Thoracic aorta (tissue), 2 donors: ENCODE measurements around the gene HOXA5. TPM values are rescaled to one million over a fixed set of nuclear protein-coding genes. Genes with fewer than 3 reads are reported as not detected.
A peak's percentile ranks its signal among the peaks of the same experiment; 100 is the strongest.

Experiments used
- ATAC-seq: fragments of 150-250 bp; one replicate; pipeline ENCODE4 v1.8.0; 2017; ENCODE audit warnings: low read depth; ENCODE audit not compliant: insufficient number of reproducible peaks, low FRiP score
- DNase-seq: peaks from one replicate; pipeline ENCODE4 v3.0.0-alpha.2; 2020; ENCODE audit warnings: low spot score
- H3K27ac ChIP-seq, 2 donors: fragments of 200-600 bp; sonication (generic); 1 replicate in 1 of 2; 2 replicates in 1 of 2; pipeline ENCODE4 v1.5.1; 2016; ENCODE audit warnings: mild to moderate bottlenecking in 2 of 2, moderate library complexity in 2 of 2
- H3K27me3 ChIP-seq: fragments of 200-600 bp; sonication (generic); replicated peaks from 2 replicates; pipeline ENCODE4 v1.6.0; 2016; ENCODE audit warnings: mild to moderate bottlenecking; ENCODE audit not compliant: insufficient read depth
- H3K36me3 ChIP-seq: fragments of 200-600 bp; sonication (generic); one replicate; pipeline ENCODE4 v1.5.1; 2016
- H3K4me1 ChIP-seq, 2 donors: fragments of 200-600 bp; sonication (generic); 1 replicate in 1 of 2; 2 replicates in 1 of 2; pipeline versions ENCODE4 v1.5.1 to v1.6.0; 2016; ENCODE audit warnings: low read depth in 2 of 2, mild to moderate bottlenecking in 1 of 2; ENCODE audit not compliant: control insufficient read depth in 1 of 2
- H3K4me3 ChIP-seq: fragments of 200-600 bp; sonication (generic); 2 replicates; pipeline ENCODE4 v1.5.1; 2016; ENCODE audit warnings: mild to moderate bottlenecking
- H3K9me3 ChIP-seq: fragments of 200-600 bp; sonication (generic); 2 replicates; pipeline ENCODE4 v1.5.1; 2016
- total RNA-seq, 2 donors: library from RNA; depleted of rRNA; stranded (reverse); fragments of >200 nt; gene quantifications; one replicate each; pipeline versions ENCODE4 v1.1.0 to v1.2.3, GENCODE V29; 2016
- TF ChIP-seq, protein P1 (sequence below): fragments of 200-600 bp; sonication (generic); IDR thresholded peaks from one replicate; pipeline ENCODE4 v1.5.1; 2019; ENCODE audit warnings: antibody characterized with exemption

Gene HOXA5
- total RNA-seq, 2 donors from 2014 or later = 0.35 to 1.2 TPM

- Histone ChIP-seq H3K9me3 (no peaks in the 10 kb centered on the region), H3K36me3 (no peaks in the 10 kb centered on the region), H3K27ac (peak overlapping the region in 1 of 2 donors; percentile 87), H3K27me3 (no peaks in the 10 kb centered on the region), H3K4me3 (peak overlapping the region; percentile 72), H3K4me1 (peaks cover 10 to 28% of the 10 kb centered on the region in 2 donors)
- TF ChIP-seq, protein P1, sequence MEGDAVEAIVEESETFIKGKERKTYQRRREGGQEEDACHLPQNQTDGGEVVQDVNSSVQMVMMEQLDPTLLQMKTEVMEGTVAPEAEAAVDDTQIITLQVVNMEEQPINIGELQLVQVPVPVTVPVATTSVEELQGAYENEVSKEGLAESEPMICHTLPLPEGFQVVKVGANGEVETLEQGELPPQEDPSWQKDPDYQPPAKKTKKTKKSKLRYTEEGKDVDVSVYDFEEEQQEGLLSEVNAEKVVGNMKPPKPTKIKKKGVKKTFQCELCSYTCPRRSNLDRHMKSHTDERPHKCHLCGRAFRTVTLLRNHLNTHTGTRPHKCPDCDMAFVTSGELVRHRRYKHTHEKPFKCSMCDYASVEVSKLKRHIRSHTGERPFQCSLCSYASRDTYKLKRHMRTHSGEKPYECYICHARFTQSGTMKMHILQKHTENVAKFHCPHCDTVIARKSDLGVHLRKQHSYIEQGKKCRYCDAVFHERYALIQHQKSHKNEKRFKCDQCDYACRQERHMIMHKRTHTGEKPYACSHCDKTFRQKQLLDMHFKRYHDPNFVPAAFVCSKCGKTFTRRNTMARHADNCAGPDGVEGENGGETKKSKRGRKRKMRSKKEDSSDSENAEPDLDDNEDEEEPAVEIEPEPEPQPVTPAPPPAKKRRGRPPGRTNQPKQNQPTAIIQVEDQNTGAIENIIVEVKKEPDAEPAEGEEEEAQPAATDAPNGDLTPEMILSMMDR = no peak
- no peak for DNase-seq
- no peak for ATAC-seq
These were observed 11.7 kb upstream of the HOXA5 start for GRCh38 chr7:27154901-27155815.

- no peak for ATAC-seq
- H3K9me3 ChIP-seq = no peaks in the 10 kb centered on the region
- no peak overlapping the region for H3K27ac ChIP-seq
- no peaks in the 10 kb centered on the region for H3K36me3 ChIP-seq
- TF ChIP-seq, protein P1 = no peak
- H3K4me3 ChIP-seq = no peak overlapping the region
- no peak for DNase-seq
- no peaks in the 10 kb centered on the region for H3K27me3 ChIP-seq
- peaks cover 10 to 35% of the 10 kb centered on the region in 2 donors for H3K4me1 ChIP-seq
These were observed 10.9 kb upstream of the HOXA5 start for GRCh38 chr7:27154369-27154768.

DNA sequence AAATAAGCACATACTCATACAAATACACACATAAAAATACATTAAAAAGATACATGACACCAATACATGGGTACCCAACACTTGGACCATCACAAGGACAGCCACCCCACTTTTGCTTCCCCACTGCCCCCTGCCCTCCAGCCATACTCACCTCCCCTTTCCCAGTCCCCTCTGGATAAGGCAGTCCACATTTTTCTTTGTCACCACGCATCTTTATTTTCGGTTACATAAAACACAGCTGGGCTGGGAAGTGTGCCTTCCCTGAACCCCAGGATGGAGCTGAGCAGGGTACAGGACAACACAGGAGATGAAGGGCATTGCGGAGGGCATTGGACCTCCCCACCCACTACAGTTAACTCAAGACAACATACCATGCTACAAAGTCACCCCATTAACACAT is 10.0 kb upstream of the HOXA5 start:
- DNase-seq (no peak), ATAC-seq (no peak)
- Histone ChIP-seq H3K4me3 (no peak overlapping the region), H3K9me3 (no peaks in the 10 kb centered on the region), H3K36me3 (no peaks in the 10 kb centered on the region), H3K27ac (no peak overlapping the region), H3K4me1 (peaks cover 10 to 43% of the 10 kb centered on the region in 2 donors), H3K27me3 (no peaks in the 10 kb centered on the region)
- TF ChIP-seq, protein P1 = no peak

DNA sequence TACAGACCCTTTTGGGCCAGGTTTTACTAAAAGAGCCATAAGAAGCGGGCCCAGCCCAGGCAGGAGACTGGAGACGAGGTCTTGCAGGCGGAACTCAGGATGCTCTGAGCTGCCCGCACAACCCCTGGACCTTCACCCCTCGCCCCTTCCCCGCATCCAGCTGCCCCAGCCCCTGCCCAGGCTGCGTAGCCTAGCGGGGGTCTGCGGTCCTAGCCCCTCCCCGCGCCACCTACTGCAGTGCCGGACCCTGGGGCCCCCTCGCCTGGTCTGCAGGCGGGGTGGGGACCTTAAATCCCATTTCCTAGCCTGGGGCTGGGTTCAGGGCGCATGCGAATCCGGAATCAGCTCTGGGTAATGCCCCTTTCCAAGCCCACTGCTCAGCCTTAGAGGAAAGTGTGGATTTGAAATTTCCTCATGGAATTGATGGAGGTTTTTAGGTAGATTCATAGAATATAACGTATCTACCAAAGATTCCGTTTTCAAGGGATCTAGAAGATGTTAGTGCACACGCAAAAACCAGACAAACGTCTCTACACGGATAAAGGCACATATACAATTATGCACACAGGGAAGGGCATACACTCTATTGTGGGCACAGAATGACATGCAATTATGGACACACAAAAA is 9.4 kb upstream of the HOXA5 start:
- peak overlapping the region; percentile 71 for H3K4me3 ChIP-seq
- TF ChIP-seq, protein P1 = no peak
- H3K4me1 ChIP-seq = peaks cover 10 to 48% of the 10 kb centered on the region in 2 donors
- peak overlapping the region; percentile 62 to 85 for H3K27ac ChIP-seq
- no peaks in the 10 kb centered on the region for H3K36me3 ChIP-seq
- no peaks in the 10 kb centered on the region for H3K9me3 ChIP-seq
- H3K27me3 ChIP-seq = no peaks in the 10 kb centered on the region
- ATAC-seq = no peak
- DNase-seq = no peak
